Measurements from ENCODE around the gene IDS.

GRCh38 chrX:149527705-149528104, 22.6 kb upstream of the IDS start:
- TF ChIP-seq CTCF (conservative IDR thresholded peaks at IDR 0.05) (peak; percentile 50), ZFX (IDR thresholded peaks at IDR 0.05) (no peak)
